HEK293T (cell line): ENCODE data around the gene ARMC2.

Experiments
- CTCF ChIA-PET: fragments of 350-600 bp; formaldehyde crosslinking; extraction: SDS; loops from one replicate; lab custom pipeline; 2021; ENCODE audit warnings: antibody characterized with exemption, inconsistent platforms; lab: Yijun Ruan, JAX
- POLR2A ChIA-PET: fragments of 350-600 bp; formaldehyde crosslinking; extraction: SDS; loops from one replicate; lab custom pipeline; 2020; ENCODE audit warnings: antibody characterized with exemption, inconsistent platforms; lab: Yijun Ruan, JAX
- DNase-seq: peaks from one replicate; pipeline ENCODE4 v3.0.0; 2012; ENCODE audit warnings: mixed read lengths; ENCODE audit errors: extremely low spot score
- ARNT ChIP-seq: fragments of 450-650 bp; IDR thresholded peaks from 2 replicates; pipeline ENCODE4 v1.6.1; 2017; ENCODE audit warnings: mild to moderate bottlenecking
- BHLHE40 ChIP-seq: fragments of 450-650 bp; IDR thresholded peaks from 2 replicates; pipeline ENCODE4 v1.6.1; 2016; ENCODE audit warnings: mild to moderate bottlenecking, moderate library complexity, borderline replicate concordance
- CTBP1 ChIP-seq: fragments of 450-650 bp; IDR thresholded peaks from 2 replicates; pipeline ENCODE4 v1.6.1; 2016; ENCODE audit warnings: borderline replicate concordance
- ELF4 ChIP-seq: fragments of 450-650 bp; IDR thresholded peaks from 2 replicates; pipeline ENCODE4 v1.6.1; 2017; ENCODE audit warnings: antibody characterized with exemption
- FOXA1 ChIP-seq: fragments of 450-650 bp; IDR thresholded peaks from 2 replicates; pipeline ENCODE4 v1.6.1; 2016; ENCODE audit warnings: mild to moderate bottlenecking
- FOXK2 ChIP-seq: fragments of 450-650 bp; IDR thresholded peaks from 2 replicates; pipeline ENCODE4 v1.6.1; 2016; ENCODE audit warnings: mild to moderate bottlenecking
- FOXM1 ChIP-seq: fragments of 450-650 bp; IDR thresholded peaks from 2 replicates; pipeline ENCODE4 v1.6.1; 2017; ENCODE audit warnings: mild to moderate bottlenecking, borderline replicate concordance
- HDGF ChIP-seq: fragments of 450-650 bp; IDR thresholded peaks from 2 replicates; pipeline ENCODE4 v1.6.1; 2017; ENCODE audit warnings: antibody characterized with exemption, borderline replicate concordance
- L3MBTL2 ChIP-seq: fragments of 450-650 bp; conservative IDR thresholded peaks from 2 replicates; pipeline ENCODE4 v1.6.1; 2016; ENCODE audit warnings: mild to moderate bottlenecking
- LEF1 ChIP-seq: fragments of 450-650 bp; IDR thresholded peaks from 2 replicates; pipeline ENCODE4 v1.6.1; 2017; ENCODE audit warnings: mild to moderate bottlenecking, borderline replicate concordance
- NFRKB ChIP-seq: fragments of 450-650 bp; IDR thresholded peaks from 2 replicates; pipeline ENCODE4 v1.6.1; 2016; ENCODE audit warnings: mild to moderate bottlenecking, moderate library complexity
- PKNOX1 ChIP-seq: fragments of 450-650 bp; IDR thresholded peaks from 2 replicates; pipeline ENCODE4 v1.6.1; 2016
- SP1 ChIP-seq: fragments of 450-650 bp; IDR thresholded peaks from 2 replicates; pipeline ENCODE4 v1.6.1; 2017
- SUZ12 ChIP-seq: fragments of 450-650 bp; IDR thresholded peaks from 2 replicates; pipeline ENCODE4 v1.6.1; 2016; ENCODE audit warnings: mild to moderate bottlenecking
- TARDBP ChIP-seq: fragments of 450-650 bp; IDR thresholded peaks from 2 replicates; pipeline ENCODE4 v1.6.1; 2016
- ZNF384 ChIP-seq: fragments of 450-650 bp; IDR thresholded peaks from 2 replicates; pipeline ENCODE4 v1.6.1; 2016

The ARMC2 gene

GRCh38 chr6:109002051-109002697, 154.0 kb downstream of the ARMC2 start:
- ChIA-PET CTCF (no interaction called here), POLR2A (no interaction called here)
- DNase-seq: no peak
- no peak for TF ChIP-seq NFRKB
- no peak for TF ChIP-seq BHLHE40
- TF ChIP-seq ZNF384: no peak
- no peak for TF ChIP-seq LEF1
- TF ChIP-seq HDGF: no peak
- no peak for TF ChIP-seq TARDBP
- no peak for TF ChIP-seq FOXM1
- no peak for TF ChIP-seq ELF4
- TF ChIP-seq CTBP1: no peak
- TF ChIP-seq L3MBTL2: no peak
- TF ChIP-seq FOXK2: no peak
- TF ChIP-seq SUZ12: no peak
- TF ChIP-seq FOXA1: no peak
- TF ChIP-seq ARNT: no peak
- no peak for TF ChIP-seq PKNOX1
- no peak for TF ChIP-seq SP1

- no peak for DNase-seq
- CTCF ChIA-PET: no interaction called here
- no peak for TF ChIP-seq BHLHE40
- no peak for TF ChIP-seq ARNT
- no peak for TF ChIP-seq SUZ12
- TF ChIP-seq FOXA1: no peak
- POLR2A ChIA-PET: no interaction called here
Observed at GRCh38 chr6:109002882-109003281, 154.7 kb downstream of the ARMC2 start.

GRCh38 chr6:109006818-109007217, 158.6 kb downstream of the ARMC2 start:
- ChIA-PET CTCF (no interaction called here), POLR2A (no interaction called here)
- TF ChIP-seq BHLHE40 (no peak), L3MBTL2 (no peak), FOXK2 (no peak), SP1 (no peak), FOXM1 (no peak), NFRKB (no peak), SUZ12 (no peak), TARDBP (no peak), LEF1 (no peak), FOXA1 (no peak), ZNF384 (no peak), ELF4 (no peak)
- DNase-seq: no peak

GRCh38 chr6:109007521-109007920, 159.3 kb downstream of the ARMC2 start:
- TF ChIP-seq SP1: no peak
- TF ChIP-seq ELF4: no peak
- DNase-seq: no peak
- ChIA-PET CTCF (interaction anchor here (0.7 kb wide), 1 partner anchor 43 kb away, joined by 3 read pairs; no protein-coding TSS in a partner anchor), POLR2A (interaction anchor here (2.6 kb wide), 1 partner anchor 30 kb away, joined by 15 read pairs; no protein-coding TSS in a partner anchor)

- CTCF ChIA-PET: interaction anchor here (0.7 kb wide), 1 partner anchor 42 kb away, joined by 3 read pairs; no protein-coding TSS in a partner anchor
- TF ChIP-seq NFRKB (no peak), L3MBTL2 (no peak), FOXM1 (no peak), ELF4 (no peak), HDGF (no peak), ZNF384 (no peak), LEF1 (no peak), ARNT (no peak), FOXK2 (no peak), SP1 (no peak), TARDBP (no peak), BHLHE40 (no peak), SUZ12 (no peak), PKNOX1 (no peak), CTBP1 (no peak), FOXA1 (no peak)
- DNase-seq: no peak
- POLR2A ChIA-PET: interaction anchor here (0.8 to 2.6 kb wide), 4 partner anchors 11 to 86 kb away, joined by 4 to 15 read pairs (median 5); partner anchors contain the start of gene SESN1
Observed at GRCh38 chr6:109008054-109008453, 159.8 kb downstream of the ARMC2 start.

GRCh38 chr6:109008537-109009235, 160.5 kb downstream of the ARMC2 start:
- ChIA-PET CTCF (no interaction called here), POLR2A (interaction anchor here (0.8 to 2.6 kb wide), 7 partner anchors 10 to 85 kb away, joined by 3 to 15 read pairs (median 5); partner anchors contain the start of gene SESN1)
- peak; percentile 39 for DNase-seq
- TF ChIP-seq FOXA1: no peak
- TF ChIP-seq SP1: no peak
- TF ChIP-seq ZNF384: no peak
- no peak for TF ChIP-seq FOXK2
- TF ChIP-seq L3MBTL2: no peak
- no peak for TF ChIP-seq NFRKB
